ENCODE measurements around the gene PLA2G4A. TPM values are rescaled to one million over a fixed set of nuclear protein-coding genes. Genes with fewer than 3 reads are reported as not detected.

The PLA2G4A gene
- total and polyA plus RNA-seq, 2 donors (not counting 1 experiment from before 2014, with no cell fraction given): 0.15 TPM; not detected in 1

GRCh38 chr1:187037973-187038553 is 209.3 kb downstream of the PLA2G4A start:
- Histone ChIP-seq H3K4me2 (replicated peaks; ENCODE audit: low read depth, low read length, poor library complexity, severe bottlenecking) (no peak overlapping the region), H3K79me2 (ENCODE audit: control insufficient read depth, insufficient read depth, low read length) (no peaks in the 10 kb centered on the region), H3K4me1 (ENCODE audit: control insufficient read depth in 2 of 2, insufficient read depth in 2 of 2, low read length in 2 of 2) (no peaks in the 10 kb centered on the region), H4K20me1 (ENCODE audit: control insufficient read depth, insufficient read depth, low read length, poor library complexity, severe bottlenecking) (no peaks in the 10 kb centered on the region), H3K27ac (ENCODE audit: low read length in 2 of 2) (no peak overlapping the region), H3K9me3 (ENCODE audit: control extremely low read depth in 1 of 3, control insufficient read depth in 2 of 3, insufficient read depth in 1 of 3, low read length in 2 of 3) (no peaks in the 10 kb centered on the region), H3K9ac (ENCODE audit: low read length) (no peak overlapping the region), H3K36me3 (replicated peaks in 1 of 2; ENCODE audit: control extremely low read depth in 1 of 2, control insufficient read depth in 1 of 2, extremely low read depth in 1 of 2, insufficient read depth in 2 of 2, low read length in 1 of 2) (no peaks in the 10 kb centered on the region), H3K27me3 (replicated peaks in 1 of 4; ENCODE audit: control extremely low read depth in 1 of 4, control insufficient read depth in 3 of 4, insufficient read depth in 4 of 4, low read length in 3 of 4) (no peaks in the 10 kb centered on the region), H3K4me3 (ENCODE audit: control extremely low read depth in 1 of 5, extremely low read depth in 1 of 5, insufficient read depth in 1 of 5, low read depth in 2 of 5, low read length in 4 of 5) (no peak overlapping the region), H2AFZ (ENCODE audit: insufficient read depth, low read depth, low read length, poor library complexity, severe bottlenecking) (no peak overlapping the region)
- Mint-ChIP-seq H3K4me1 (no peaks in the 10 kb centered on the region), H3K4me3 (no peak overlapping the region), H3K27me3 (no peaks in the 10 kb centered on the region), H3K9me3 (ENCODE audit: insufficient read depth) (no peaks in the 10 kb centered on the region), H3K27ac (no peak overlapping the region)
- POLR2A ChIA-PET: no interaction called here
- no CpG with 5 or more reads among the region's 1 CpG for WGBS (ENCODE audit: insufficient coverage)
- CTCF ChIA-PET: interaction anchor here (1.4 kb wide), 1 partner anchor 14 kb away, joined by 4 read pairs; no protein-coding TSS in a partner anchor
- intact Hi-C loops (cut with micrococcal nuclease): no loop called here
- ATAC-seq (ENCODE audit: low read depth) (no peak), DNase-seq (no peak)
- TF ChIP-seq EZH2 (IDR thresholded peaks at IDR 0.05; ENCODE audit: borderline replicate concordance, insufficient read depth, low read depth, low read length, poor library complexity, severe bottlenecking) (no peak), CTCF (IDR thresholded peaks at IDR 0.05) (no peak)

Other genes with a start within 250 kb of the PLA2G4A start
- gene PTGS2, start 148.5 kb upstream of the PLA2G4A start, total RNA-seq: 0.07 TPM in 1 of 2 replicates, not detected in the other
- 0.27 and 0.85 TPM in 2 replicates for gene PTGS2, start 148.5 kb upstream of the PLA2G4A start, polyA plus RNA-seq

Measured in B cell (primary cell).